Omental fat pad (tissue), 4 donors: ENCODE measurements around the gene TMEM255A. TPM values are rescaled to one million over a fixed set of nuclear protein-coding genes. Genes with fewer than 3 reads are reported as not detected.

ENCODE experiments used
- ATAC-seq: fragments of 150-250 bp; one replicate; pipeline ENCODE4 v1.9.1; 2016; ENCODE audit warnings: mild to moderate bottlenecking, moderate library complexity; ENCODE audit not compliant: low FRiP score
- DNase-seq: peaks from one replicate; pipeline ENCODE4 v3.0.0-alpha.2; 2019; ENCODE audit warnings: low spot score
- total RNA-seq, 4 donors: library from RNA; depleted of rRNA; stranded (reverse); fragments of >200 nt; gene quantifications; one replicate each; pipeline ENCODE4 v1.1.0, GENCODE V29; 2016
- TF ChIP-seq, protein P1 (sequence below), 3 donors: fragments of 450-650 bp; IDR thresholded peaks; one replicate each; pipeline ENCODE4 v1.5.1; 2016 to 2017; ENCODE audit warnings: antibody characterized with exemption in 3 of 3, mild to moderate bottlenecking in 3 of 3, moderate library complexity in 2 of 3

The TMEM255A gene
- total RNA-seq, 4 donors from 2014 or later: 1.1 to 12.0 (median 4.8) TPM

DNA sequence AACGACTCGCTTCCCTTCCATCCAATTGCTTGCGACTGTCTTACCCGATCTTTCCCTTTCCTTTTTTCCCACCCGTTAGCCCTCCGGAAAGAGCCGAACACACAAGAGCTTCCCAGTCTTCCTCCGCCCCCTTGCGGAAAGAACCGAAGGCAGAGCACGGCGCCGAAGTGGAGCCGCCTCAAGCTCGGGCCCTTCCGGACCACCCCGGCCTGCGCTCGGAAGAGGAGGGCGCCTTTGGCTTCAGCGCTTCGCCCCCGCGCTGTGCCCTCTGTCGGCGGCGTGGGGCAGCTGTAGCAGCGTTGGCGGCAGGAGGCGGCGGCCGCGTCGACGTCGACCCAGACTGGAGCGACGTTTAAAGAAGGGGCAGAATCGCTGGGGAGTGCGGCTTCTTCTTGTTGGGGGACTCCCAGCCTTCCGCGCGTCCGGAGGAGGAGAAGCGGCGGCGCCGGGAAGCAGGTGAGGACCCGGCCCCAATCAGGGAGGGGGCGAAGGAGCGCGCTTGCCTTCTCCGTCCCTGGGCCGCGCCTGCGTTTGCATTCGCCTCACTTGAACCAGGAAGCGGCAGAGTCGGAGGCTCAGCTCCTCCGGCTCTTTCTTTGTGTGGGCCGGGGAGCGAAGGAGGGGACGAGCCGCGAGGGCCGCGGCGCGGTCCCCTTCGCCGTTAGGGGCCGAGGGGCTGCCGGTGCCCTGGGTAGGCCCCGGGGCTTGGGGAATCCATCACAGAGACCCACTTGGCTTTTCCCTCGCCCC lies 60.6 kb downstream of the TMEM255A start, which contains the start of gene ZBTB33:
ZBTB33 (plus strand) TSS at position 291 of the 750 bp plus-strand sequence. CDS start 2,604 bp downstream, outside the sequence.
- DNase-seq (peak; percentile 36), ATAC-seq (peak; percentile 99)
- TF ChIP-seq, protein P1, sequence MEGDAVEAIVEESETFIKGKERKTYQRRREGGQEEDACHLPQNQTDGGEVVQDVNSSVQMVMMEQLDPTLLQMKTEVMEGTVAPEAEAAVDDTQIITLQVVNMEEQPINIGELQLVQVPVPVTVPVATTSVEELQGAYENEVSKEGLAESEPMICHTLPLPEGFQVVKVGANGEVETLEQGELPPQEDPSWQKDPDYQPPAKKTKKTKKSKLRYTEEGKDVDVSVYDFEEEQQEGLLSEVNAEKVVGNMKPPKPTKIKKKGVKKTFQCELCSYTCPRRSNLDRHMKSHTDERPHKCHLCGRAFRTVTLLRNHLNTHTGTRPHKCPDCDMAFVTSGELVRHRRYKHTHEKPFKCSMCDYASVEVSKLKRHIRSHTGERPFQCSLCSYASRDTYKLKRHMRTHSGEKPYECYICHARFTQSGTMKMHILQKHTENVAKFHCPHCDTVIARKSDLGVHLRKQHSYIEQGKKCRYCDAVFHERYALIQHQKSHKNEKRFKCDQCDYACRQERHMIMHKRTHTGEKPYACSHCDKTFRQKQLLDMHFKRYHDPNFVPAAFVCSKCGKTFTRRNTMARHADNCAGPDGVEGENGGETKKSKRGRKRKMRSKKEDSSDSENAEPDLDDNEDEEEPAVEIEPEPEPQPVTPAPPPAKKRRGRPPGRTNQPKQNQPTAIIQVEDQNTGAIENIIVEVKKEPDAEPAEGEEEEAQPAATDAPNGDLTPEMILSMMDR (IDR thresholded peaks at IDR 0.05): peak in 1 of 3 donors; percentile 12

DNA sequence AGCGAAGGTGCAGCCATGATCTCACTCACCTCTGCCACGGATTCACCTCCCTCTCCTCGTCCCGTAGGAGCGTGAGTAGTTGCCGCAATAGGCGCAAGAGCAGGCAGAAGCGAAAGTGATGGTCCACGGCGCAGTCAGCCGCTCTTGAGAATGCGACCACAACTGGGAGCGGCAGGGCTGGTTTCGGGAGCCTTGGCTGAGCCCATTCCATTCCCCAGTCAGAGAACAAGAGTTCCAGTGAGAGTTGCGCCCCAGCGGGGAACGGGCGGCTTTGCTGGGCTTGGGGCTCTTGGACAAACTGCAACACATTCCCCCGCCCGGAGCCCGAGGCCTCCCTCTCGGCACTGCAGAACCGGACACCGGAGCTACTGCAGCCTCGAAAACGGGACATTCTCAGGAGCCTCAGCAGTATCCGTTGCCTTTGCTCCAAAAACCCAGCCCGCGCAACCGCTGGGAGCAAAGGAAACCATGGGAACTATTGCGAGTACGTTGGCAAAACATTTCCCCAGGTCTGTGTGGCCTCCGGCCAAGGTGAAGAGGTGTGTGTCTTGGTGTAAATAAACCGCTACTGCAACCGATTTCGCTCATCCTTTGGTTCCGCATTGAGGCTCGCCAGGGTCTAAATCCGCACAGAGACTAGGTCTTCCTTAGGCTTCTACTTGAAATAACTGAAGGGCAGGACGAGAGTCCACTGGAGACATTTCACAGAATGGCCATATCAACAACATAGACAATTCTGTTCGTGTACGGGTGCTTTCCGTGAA lies 66.3 kb downstream of the TMEM255A start:
- ATAC-seq: peak; percentile 84
- no peak for DNase-seq

GRCh38 chrX:120244395-120244734 lies 66.9 kb downstream of the TMEM255A start:
- DNase-seq: no peak
- peak; percentile 26 for ATAC-seq

More for the DNA sequence above, 66.3 kb downstream of the TMEM255A start:
- TF ChIP-seq, protein P1 (IDR thresholded peaks at IDR 0.05): no peak

GRCh38 chrX:120242813-120243212 lies 68.4 kb downstream of the TMEM255A start:
- DNase-seq (no peak), ATAC-seq (no peak)
- TF ChIP-seq, protein P1 (IDR thresholded peaks at IDR 0.05): no peak

More at GRCh38 chrX:120244395-120244734, 66.9 kb downstream of the TMEM255A start:
- TF ChIP-seq, protein P1 (IDR thresholded peaks at IDR 0.05): no peak

GRCh38 chrX:120238933-120239332 lies 72.3 kb downstream of the TMEM255A start:
- DNase-seq (no peak), ATAC-seq (no peak)
- TF ChIP-seq, protein P1 (IDR thresholded peaks at IDR 0.05): no peak

- DNase-seq (no peak), ATAC-seq (no peak)
- TF ChIP-seq, protein P1 (IDR thresholded peaks at IDR 0.05): no peak
These were observed 74.4 kb downstream of the TMEM255A start for GRCh38 chrX:120236687-120237479.
